ENCODE results near the gene ABCG4.
A peak's percentile ranks its signal among the peaks of the same experiment; 100 is the strongest.
"Not testable (repeated sequence)": the region's sequence is repeated elsewhere in the genome, so short reads cannot be mapped to it uniquely, and the experiment has no call there.

ABCG4 gene

GRCh38 chr11:119153049-119153818, 4.4 kb downstream of the ABCG4 start:
- no peak for DNase-seq (ENCODE audit: low read depth in 3 of 3)

DNA sequence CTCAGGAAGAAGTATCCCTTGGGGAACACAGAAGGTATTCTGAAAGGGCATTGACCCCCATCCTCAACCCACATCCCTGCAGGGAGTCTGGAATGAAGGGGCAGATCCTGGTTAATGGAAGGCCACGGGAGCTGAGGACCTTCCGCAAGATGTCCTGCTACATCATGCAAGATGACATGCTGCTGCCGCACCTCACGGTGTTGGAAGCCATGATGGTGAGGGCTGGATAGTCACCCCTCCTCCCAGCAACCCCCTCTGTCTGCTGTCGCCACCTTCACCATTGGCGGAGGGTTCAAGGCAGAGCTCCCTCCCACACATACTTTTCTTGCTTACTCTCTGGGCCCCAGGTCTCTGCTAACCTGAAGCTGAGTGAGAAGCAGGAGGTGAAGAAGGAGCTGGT, 5.3 kb downstream of the ABCG4 start:
- no peak for DNase-seq (ENCODE audit: low read depth in 3 of 3)

DNA sequence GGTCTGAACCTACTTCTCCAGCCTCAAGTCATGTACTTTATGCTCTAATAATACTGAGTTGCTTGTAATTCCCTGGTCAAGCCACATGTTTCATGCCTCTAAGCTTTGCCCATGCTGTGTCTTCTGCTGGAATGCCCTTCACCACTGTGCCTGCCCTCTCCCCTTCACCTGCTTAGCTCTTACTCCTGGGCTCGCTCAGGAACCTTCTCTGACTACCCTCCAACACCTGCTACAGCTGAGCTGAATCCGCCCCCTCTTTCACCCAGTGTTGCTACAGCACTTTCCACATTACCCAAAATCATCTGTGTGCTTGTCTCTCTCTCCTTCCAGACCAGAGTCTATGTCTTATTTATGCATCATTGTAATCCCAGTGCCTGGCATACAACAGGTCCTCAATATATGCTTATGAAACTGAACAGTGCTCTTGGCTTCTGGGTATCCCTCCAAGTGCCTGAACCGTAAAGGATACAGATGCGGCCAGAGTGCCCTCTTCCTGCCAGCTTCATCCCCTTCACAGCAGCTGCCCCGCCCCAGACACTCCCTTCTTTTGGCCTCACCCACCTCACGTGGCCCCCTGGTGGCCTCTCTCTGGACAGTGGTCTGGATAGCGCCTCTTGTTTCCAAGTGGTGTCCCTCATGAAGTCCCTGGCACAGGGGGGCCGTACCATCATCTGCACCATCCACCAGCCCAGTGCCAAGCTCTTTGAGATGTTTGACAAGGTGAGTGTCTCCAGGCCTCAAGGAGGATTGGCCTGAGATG, 7.1 kb downstream of the ABCG4 start:
- no peak for DNase-seq (ENCODE audit: low read depth in 3 of 3)

GRCh38 chr11:119156496-119156895, 7.6 kb downstream of the ABCG4 start:
- no peak for DNase-seq (ENCODE audit: low read depth in 3 of 3)

DNA sequence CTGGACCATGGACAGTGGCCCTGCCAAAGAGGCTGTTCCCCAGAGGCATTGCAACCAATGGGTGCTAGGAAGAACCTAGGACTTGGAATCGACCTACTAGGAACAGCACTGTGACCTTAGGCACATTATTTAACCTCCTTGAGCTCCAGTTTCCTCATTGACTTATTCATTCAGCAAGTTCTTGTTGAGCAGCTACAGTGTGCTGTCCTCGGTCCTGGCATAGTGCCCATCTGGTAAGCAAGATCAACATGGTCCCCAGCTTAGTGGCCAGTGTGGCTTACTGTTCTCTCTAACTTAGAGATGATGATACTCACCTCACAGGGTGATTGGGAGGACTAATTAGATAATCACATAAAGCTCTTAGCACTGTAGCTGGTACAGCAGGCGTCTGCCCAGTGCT, 8.2 kb downstream of the ABCG4 start:
- no peak for DNase-seq (ENCODE audit: low read depth in 3 of 3)

DNA sequence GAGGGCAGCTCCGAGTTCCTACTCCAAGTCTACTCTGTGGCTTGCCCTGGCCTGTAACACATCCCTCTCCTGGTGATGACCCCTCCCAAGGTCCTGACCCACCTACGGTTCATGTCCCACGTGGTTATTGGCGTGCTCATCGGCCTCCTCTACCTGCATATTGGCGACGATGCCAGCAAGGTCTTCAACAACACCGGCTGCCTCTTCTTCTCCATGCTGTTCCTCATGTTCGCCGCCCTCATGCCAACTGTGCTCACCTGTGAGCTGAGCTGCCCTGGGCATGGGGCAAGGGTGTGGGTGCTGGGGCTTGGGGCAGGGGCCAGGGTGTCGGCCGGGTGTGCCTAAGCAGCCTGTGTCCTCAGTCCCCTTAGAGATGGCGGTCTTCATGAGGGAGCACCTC, 9.6 kb downstream of the ABCG4 start:
- DNase-seq (ENCODE audit: low read depth in 3 of 3) = no peak

DNA sequence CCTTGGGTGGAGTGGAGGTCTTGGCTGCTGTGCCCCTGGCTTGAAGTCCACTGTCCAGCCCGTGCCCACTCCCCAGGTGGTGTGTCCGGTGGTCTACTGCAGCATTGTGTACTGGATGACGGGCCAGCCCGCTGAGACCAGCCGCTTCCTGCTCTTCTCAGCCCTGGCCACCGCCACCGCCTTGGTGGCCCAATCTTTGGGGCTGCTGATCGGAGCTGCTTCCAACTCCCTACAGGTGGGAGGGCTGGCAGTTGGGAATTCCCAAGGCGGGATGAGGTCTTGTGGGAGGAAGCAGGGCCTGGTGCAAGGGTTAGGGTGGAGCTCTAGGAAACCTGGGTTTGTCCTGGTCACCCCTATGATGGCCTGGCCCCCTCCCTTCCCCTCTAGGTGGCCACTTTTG, 11.3 kb downstream of the ABCG4 start:
- DNase-seq (ENCODE audit: low read depth in 3 of 3) = no peak

- DNase-seq (ENCODE audit: low read depth in 3 of 3) = no peak
These were observed 13.0 kb downstream of the ABCG4 start for GRCh38 chr11:119161871-119162270.

DNA sequence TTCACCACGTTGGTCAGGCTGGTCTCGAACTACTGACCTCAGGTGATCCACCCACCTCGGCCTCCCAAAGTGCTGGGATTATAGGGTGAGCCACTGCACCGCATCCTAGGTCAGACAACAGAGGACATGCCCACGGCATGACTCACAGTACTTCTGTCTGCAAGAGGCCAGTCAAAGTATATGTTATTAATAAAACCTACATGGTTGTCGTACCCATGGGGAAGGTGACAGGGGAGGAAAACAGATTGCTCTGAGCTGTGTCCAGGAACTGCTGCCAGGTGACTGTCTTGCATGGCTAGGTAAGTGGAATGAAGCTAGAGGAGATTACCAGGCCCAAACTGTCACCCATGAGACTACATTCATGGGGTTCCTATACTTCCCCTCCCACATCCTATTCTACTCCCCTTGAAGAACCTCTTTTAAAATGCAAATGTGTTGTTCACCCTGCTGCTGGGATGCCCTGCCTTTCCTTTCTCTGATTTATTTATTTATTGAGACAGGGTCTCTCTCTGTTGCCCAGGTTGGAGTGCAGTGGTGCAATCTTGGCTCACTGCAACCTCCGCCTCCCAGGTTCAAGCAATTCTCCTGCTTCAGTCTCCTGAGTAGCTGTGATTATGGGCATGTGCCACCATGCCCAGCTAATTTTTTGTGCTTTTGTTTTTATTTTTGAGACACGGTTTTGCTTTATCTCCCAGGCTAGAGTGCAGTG, 17.7 kb downstream of the ABCG4 start:
- no peak for DNase-seq (ENCODE audit: low read depth in 3 of 3)

- DNase-seq (ENCODE audit: low read depth in 3 of 3) = not testable (repeated sequence)
These were observed 18.2 kb downstream of the ABCG4 start for GRCh38 chr11:119167077-119167458.

GRCh38 chr11:119167933-119168332, 19.1 kb downstream of the ABCG4 start:
- no peak for DNase-seq (ENCODE audit: low read depth in 3 of 3)

- DNase-seq (ENCODE audit: low read depth in 3 of 3) = peak; percentile 74 to 86 (median 76)
These were observed 19.8 kb downstream of the ABCG4 start, which contains the start of gene NLRX1 for GRCh38 chr11:119168471-119169281. Gene NLRX1 (plus strand): TSS chr11:119168725. CDS start chr11:119171404, 2,679 bp downstream.

- peak in 2 of 3 experiments; percentile 15 to 47 for DNase-seq (ENCODE audit: low read depth in 3 of 3)
These were observed 20.4 kb downstream of the ABCG4 start for GRCh38 chr11:119169282-119169719.

DNA sequence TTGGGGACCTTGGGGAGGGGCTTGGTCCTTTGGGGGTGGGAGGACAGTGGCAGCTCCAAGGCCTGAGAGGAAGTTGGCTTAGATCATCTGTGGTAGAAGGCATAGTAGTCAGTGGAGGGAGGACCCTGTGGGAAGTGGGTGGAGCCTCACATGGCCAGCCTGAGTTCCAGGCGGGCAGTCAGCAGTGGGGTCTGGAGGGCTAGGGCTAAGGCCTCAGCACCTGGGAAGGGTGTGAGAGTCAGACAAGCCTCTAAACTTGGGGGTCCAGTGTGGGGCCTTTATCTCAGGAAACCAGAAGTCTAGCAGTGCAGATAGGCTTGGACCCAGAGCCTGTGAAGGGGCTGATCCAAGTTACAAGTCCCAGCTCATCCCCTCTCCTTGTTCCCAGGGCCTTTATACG, 23.7 kb downstream of the ABCG4 start:
- no peak for DNase-seq (ENCODE audit: low read depth in 3 of 3)

DNA sequence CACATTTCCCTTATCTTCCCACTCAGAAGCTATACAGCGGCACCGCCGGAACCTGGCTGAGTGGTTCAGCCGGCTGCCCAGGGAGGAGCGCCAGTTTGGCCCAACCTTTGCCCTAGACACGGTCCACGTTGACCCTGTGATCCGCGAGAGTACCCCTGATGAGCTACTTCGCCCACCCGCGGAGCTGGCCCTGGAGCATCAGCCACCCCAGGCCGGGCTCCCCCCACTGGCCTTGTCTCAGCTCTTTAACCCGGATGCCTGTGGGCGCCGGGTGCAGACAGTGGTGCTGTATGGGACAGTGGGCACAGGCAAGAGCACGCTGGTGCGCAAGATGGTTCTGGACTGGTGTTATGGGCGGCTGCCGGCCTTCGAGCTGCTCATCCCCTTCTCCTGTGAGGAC, 24.6 kb downstream of the ABCG4 start:
- no peak for DNase-seq (ENCODE audit: low read depth in 3 of 3)

DNA sequence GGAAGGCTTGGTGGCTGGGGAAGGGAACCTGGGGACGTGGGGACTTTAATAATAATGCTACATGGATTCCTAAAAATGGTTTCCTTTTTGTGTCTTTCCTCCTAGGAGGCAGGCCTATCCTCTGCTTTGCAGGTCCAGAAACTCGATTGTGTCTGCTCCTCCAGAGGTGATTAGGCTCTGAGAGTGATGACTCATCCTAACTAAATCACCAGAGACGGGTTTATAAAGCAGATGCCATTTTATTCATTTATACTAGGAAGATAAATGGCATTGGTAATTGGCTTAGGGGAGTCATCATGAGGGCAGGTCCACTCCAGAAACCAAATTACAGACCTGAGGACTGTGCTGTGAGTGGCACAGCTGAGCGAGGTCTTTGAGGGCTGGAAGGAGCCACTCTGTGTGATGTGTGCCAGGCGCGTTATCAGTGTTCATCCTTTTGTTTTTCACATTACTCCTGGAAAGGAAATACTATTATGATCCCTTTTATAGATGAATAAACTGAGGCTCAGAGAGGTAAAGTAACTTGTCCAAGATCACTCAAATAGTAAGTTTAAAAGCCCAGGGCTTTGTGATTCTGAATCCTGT, 26.7 kb downstream of the ABCG4 start:
- DNase-seq (ENCODE audit: low read depth in 3 of 3) = no peak

- DNase-seq (ENCODE audit: low read depth in 3 of 3) = no peak
These were observed 29.4 kb downstream of the ABCG4 start for GRCh38 chr11:119178166-119178680.

DNA sequence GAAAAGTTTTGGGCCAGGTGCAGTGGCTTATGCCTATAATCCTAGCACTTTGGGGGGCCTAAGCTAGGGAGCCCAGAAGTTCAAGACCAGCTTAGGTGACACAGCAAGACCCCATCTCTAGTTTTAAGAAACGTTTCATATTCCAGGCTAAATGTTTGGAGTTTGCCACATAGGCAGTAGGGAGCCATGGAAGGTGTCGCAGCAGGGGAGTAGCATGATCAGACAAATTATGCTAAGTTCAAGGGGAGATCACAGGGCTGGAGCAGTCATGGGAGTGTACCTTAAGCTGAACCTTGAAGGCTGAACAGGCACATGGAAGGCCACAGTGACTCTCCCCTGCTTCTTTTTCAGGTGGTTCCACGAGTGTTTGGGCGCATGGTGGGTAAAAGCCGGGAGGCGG, 30.5 kb downstream of the ABCG4 start:
- no peak for DNase-seq (ENCODE audit: low read depth in 3 of 3)

DNA sequence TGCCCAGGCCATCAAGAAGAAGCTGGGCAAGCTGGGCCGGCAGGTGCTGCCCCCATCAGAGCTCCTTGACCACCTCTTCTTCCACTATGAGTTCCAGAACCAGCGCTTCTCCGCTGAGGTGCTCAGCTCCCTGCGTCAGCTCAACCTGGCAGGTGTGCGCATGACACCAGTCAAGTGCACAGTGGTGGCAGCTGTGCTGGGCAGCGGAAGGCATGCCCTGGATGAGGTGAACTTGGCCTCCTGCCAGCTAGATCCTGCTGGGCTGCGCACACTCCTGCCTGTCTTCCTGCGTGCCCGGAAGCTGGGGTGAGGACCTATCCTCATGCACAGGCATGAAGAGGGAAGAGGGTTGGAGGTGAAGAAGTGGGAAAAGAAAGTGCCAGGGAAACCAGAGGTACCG, 31.1 kb downstream of the ABCG4 start:
- DNase-seq (ENCODE audit: low read depth in 3 of 3) = no peak

GRCh38 chr11:119180729-119181676, 32.2 kb downstream of the ABCG4 start:
- DNase-seq (ENCODE audit: low read depth in 3 of 3) = no peak
